ENCODE data around the gene LUZP1. TPM values are rescaled to one million over a fixed set of nuclear protein-coding genes. Genes with fewer than 3 reads are reported as not detected.
A peak's percentile ranks its signal among the peaks of the same experiment; 100 is the strongest.

The LUZP1 gene
- total and polyA plus RNA-seq, 10 of the 15 experiments (the other 5 are each of a cell fraction or from before 2014, with no cell fraction given) = 11.3 to 28.2 (median 17.3) TPM

GRCh38 chr1:23098463-23099170 is 70.0 kb downstream of the LUZP1 start (continued):
- TF ChIP-seq, protein P1, sequence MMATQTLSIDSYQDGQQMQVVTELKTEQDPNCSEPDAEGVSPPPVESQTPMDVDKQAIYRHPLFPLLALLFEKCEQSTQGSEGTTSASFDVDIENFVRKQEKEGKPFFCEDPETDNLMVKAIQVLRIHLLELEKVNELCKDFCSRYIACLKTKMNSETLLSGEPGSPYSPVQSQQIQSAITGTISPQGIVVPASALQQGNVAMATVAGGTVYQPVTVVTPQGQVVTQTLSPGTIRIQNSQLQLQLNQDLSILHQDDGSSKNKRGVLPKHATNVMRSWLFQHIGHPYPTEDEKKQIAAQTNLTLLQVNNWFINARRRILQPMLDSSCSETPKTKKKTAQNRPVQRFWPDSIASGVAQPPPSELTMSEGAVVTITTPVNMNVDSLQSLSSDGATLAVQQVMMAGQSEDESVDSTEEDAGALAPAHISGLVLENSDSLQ (IDR thresholded peaks at IDR 0.05) = peak; percentile 81
- TF ChIP-seq MXI1 (IDR thresholded peaks at IDR 0.05; ENCODE audit: low read depth, low read length) (no peak), ZNF384 (IDR thresholded peaks at IDR 0.05; ENCODE audit: borderline replicate concordance, low read depth, low read length) (peak; percentile 60), DPF2 (IDR thresholded peaks at IDR 0.05) (no peak), CHD1 (IDR thresholded peaks at IDR 0.05; ENCODE audit: low read depth, low read length) (no peak), YY1 (IDR thresholded peaks at IDR 0.05; ENCODE audit: low read depth, low read length) (peak; percentile 79), RELB (IDR thresholded peaks at IDR 0.05; ENCODE audit: low read depth) (no peak), TCF3 (IDR thresholded peaks at IDR 0.05; ENCODE audit: borderline replicate concordance, insufficient read depth, low read depth, low read length) (no peak), MLLT1 (IDR thresholded peaks at IDR 0.05) (0 out of 2 replicates have a peak, but pooled peaks have one; percentile 34), CTCF (IDR thresholded peaks at IDR 0.05 in 2 of 3, conservative IDR thresholded peaks at IDR 0.05 in 1 of 3; ENCODE audit: control insufficient read depth in 2 of 3, extremely low read depth in 1 of 3, insufficient read depth in 1 of 3, low read depth in 3 of 3, low read length in 3 of 3) (peak; percentile 88 to 98 (median 90)), KLF5 (IDR thresholded peaks at IDR 0.05; ENCODE audit: partially characterized antibody) (no peak), ATF7 (IDR thresholded peaks at IDR 0.05; ENCODE audit: low read depth) (peak; percentile 44; the same call in 1 of the 2 replicates), HDGF (IDR thresholded peaks at IDR 0.05) (peak; percentile 57; the same call in 1 of the 2 replicates), PAX8 (IDR thresholded peaks at IDR 0.05) (no peak), POU2F2 (IDR thresholded peaks at IDR 0.05; ENCODE audit: borderline replicate concordance, low read depth, low read length) (no peak), NBN (IDR thresholded peaks at IDR 0.05) (peak; percentile 57; the same call in 1 of the 2 replicates), SREBF2 (IDR thresholded peaks at IDR 0.05; ENCODE audit: low read length) (no peak), RUNX3 (IDR thresholded peaks at IDR 0.05; ENCODE audit: low read length) (peak; percentile 28; the same call in 1 of the 2 replicates), EGR1 (IDR thresholded peaks at IDR 0.05; ENCODE audit: borderline replicate concordance in 1 of 2, low read depth in 2 of 2, low read length in 2 of 2) (0 out of 3 replicates have a peak, but pooled peaks of 1 of the 2 experiments have one; percentile 10), PML (IDR thresholded peaks at IDR 0.05; ENCODE audit: low read length) (no peak), EP300 (IDR thresholded peaks at IDR 0.05; ENCODE audit: borderline replicate concordance in 1 of 2, control insufficient read depth in 1 of 2, low read depth in 2 of 2, low read length in 2 of 2) (no peak), ELK1 (IDR thresholded peaks at IDR 0.05; ENCODE audit: low read depth, low read length) (no peak), CREM (IDR thresholded peaks at IDR 0.05; ENCODE audit: low read depth) (no peak)

Data from GM12878 (cell line).